ENCODE measurements around the gene SMPX. TPM values are rescaled to one million over a fixed set of nuclear protein-coding genes. Genes with fewer than 3 reads are reported as not detected.

SMPX gene
- total and polyA plus RNA-seq, 2 experiments from 2014 or later = not detected

DNA sequence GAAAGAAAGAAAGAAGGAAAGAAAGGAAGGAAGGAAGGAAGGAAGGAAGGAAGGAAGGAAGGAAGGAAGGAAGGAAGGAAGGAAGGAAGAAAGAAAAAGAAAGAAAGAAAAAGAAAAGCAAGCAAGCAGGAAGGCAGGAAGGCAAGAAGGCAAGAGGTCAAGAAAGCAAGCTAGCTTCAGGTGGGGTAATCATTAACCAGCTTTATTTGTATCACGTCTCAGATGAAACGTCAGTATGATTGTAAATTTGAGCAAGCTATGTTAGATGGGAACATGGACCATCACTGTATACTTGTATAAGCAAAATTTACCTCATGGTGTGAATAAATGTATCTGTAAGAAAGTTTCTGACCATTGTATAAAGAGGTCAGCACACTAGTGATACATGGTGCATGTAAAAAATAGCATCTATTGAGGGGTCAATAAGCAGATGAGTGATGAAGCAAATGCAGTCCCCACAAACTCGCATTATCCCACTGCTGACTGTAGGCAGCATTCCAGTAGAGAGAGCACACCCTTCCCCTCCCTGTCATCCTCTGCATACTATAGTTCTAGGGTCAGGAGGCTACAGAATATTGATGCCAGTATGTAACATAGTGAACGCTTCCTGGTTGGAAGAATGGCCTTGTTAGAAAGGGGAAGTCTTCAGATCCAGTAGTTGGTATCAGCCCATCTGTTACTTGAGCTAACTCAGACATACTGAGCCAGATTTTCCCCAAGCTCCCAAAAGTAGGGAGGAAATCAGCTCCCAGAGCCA is 83.3 kb downstream of the SMPX start:
- TF ChIP-seq ZNF331 (CRISPR knock-in tag; IDR thresholded peaks at IDR 0.05; ENCODE audit: low read depth) (no peak), ZNF114 (CRISPR knock-in tag; IDR thresholded peaks at IDR 0.05) (no peak), JUNB (IDR thresholded peaks at IDR 0.05; ENCODE audit: unreplicated experiment) (no peak), EZH2 (IDR thresholded peaks at IDR 0.05; ENCODE audit: low read depth, unreplicated experiment) (no peak)
- TF ChIP-seq, protein P1, sequence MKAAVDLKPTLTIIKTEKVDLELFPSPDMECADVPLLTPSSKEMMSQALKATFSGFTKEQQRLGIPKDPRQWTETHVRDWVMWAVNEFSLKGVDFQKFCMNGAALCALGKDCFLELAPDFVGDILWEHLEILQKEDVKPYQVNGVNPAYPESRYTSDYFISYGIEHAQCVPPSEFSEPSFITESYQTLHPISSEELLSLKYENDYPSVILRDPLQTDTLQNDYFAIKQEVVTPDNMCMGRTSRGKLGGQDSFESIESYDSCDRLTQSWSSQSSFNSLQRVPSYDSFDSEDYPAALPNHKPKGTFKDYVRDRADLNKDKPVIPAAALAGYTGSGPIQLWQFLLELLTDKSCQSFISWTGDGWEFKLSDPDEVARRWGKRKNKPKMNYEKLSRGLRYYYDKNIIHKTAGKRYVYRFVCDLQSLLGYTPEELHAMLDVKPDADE (IDR thresholded peaks at IDR 0.05) = no peak
- TF ChIP-seq, protein P2, sequence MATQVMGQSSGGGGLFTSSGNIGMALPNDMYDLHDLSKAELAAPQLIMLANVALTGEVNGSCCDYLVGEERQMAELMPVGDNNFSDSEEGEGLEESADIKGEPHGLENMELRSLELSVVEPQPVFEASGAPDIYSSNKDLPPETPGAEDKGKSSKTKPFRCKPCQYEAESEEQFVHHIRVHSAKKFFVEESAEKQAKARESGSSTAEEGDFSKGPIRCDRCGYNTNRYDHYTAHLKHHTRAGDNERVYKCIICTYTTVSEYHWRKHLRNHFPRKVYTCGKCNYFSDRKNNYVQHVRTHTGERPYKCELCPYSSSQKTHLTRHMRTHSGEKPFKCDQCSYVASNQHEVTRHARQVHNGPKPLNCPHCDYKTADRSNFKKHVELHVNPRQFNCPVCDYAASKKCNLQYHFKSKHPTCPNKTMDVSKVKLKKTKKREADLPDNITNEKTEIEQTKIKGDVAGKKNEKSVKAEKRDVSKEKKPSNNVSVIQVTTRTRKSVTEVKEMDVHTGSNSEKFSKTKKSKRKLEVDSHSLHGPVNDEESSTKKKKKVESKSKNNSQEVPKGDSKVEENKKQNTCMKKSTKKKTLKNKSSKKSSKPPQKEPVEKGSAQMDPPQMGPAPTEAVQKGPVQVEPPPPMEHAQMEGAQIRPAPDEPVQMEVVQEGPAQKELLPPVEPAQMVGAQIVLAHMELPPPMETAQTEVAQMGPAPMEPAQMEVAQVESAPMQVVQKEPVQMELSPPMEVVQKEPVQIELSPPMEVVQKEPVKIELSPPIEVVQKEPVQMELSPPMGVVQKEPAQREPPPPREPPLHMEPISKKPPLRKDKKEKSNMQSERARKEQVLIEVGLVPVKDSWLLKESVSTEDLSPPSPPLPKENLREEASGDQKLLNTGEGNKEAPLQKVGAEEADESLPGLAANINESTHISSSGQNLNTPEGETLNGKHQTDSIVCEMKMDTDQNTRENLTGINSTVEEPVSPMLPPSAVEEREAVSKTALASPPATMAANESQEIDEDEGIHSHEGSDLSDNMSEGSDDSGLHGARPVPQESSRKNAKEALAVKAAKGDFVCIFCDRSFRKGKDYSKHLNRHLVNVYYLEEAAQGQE (IDR thresholded peaks at IDR 0.05; ENCODE audit: unreplicated experiment) = no peak
- Histone ChIP-seq H3K36me3 (ENCODE audit: insufficient read depth) (no peaks in the 10 kb centered on the region), H3K27me3 (ENCODE audit: insufficient read depth) (no peaks in the 10 kb centered on the region), H3F3A (replicated peaks; ENCODE audit: low read depth) (no peaks in the 10 kb centered on the region), H3K79me2 (replicated peaks; ENCODE audit: insufficient read depth) (no peaks in the 10 kb centered on the region), H2AFZ (no peak overlapping the region), H3K27ac (ENCODE audit: low read depth) (no peak overlapping the region), H3K9me2 (ENCODE audit: insufficient read depth) (no peaks in the 10 kb centered on the region), H3K4me3 (no peak overlapping the region), H3K4me2 (no peak overlapping the region), H3K4me1 (ENCODE audit: insufficient read depth) (no peaks in the 10 kb centered on the region), H4K20me1 (replicated peaks; ENCODE audit: insufficient read depth) (no peaks in the 10 kb centered on the region)
- H3K4me3 Mint-ChIP-seq = no peak overlapping the region
- ATAC-seq = no peak
- H3K9me3 Mint-ChIP-seq = no peaks in the 10 kb centered on the region
- no peaks in the 10 kb centered on the region for H3K36me3 Mint-ChIP-seq (ENCODE audit: low read depth)
- no peak overlapping the region for H3K27ac Mint-ChIP-seq
- H3K4me1 Mint-ChIP-seq = peaks cover 12% of the 10 kb centered on the region; the same call in 2 of the 3 replicates
- DNase-seq (ENCODE audit: low spot score) = no peak
- H3K27me3 Mint-ChIP-seq (ENCODE audit: insufficient read depth, low read depth, poor library complexity) = peaks cover 4% of the 10 kb centered on the region

DNA sequence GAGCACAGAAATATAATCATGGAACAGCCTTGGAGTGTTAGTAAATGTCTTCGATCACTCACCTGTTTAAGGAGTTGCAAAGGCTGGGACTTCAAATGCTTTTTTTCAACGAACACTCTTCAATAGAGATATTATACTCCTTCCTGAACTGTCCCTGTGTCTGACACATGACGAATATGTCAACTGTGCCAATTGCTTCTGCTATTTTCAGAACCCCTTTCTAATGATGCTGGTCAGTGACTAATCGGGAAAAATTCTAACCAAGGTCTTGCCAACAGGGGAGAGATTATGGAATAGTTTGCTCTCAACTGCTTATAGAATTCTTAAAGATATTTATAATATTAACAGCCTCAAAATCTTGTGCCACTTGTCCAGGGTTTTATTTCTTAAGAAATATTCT is 91.2 kb downstream of the SMPX start:
- DNase-seq (ENCODE audit: low spot score) = no peak
- Histone ChIP-seq H3K4me2 (no peak overlapping the region), H3K4me1 (ENCODE audit: insufficient read depth) (no peaks in the 10 kb centered on the region), H3F3A (replicated peaks; ENCODE audit: low read depth) (no peaks in the 10 kb centered on the region), H2AFZ (no peak overlapping the region), H3K9me2 (ENCODE audit: insufficient read depth) (no peaks in the 10 kb centered on the region), H4K20me1 (replicated peaks; ENCODE audit: insufficient read depth) (no peaks in the 10 kb centered on the region), H3K79me2 (replicated peaks; ENCODE audit: insufficient read depth) (no peaks in the 10 kb centered on the region), H3K4me3 (no peak overlapping the region), H3K27me3 (ENCODE audit: insufficient read depth) (no peaks in the 10 kb centered on the region), H3K36me3 (ENCODE audit: insufficient read depth) (no peaks in the 10 kb centered on the region), H3K27ac (ENCODE audit: low read depth) (no peak overlapping the region)
- Mint-ChIP-seq H3K4me1 (no peaks in the 10 kb centered on the region), H3K4me3 (no peak overlapping the region), H3K27me3 (ENCODE audit: insufficient read depth, low read depth, poor library complexity) (peaks cover 2% of the 10 kb centered on the region), H3K9me3 (no peaks in the 10 kb centered on the region), H3K27ac (no peak overlapping the region), H3K36me3 (ENCODE audit: low read depth) (no peaks in the 10 kb centered on the region)
- no peak for ATAC-seq
- no peak for TF ChIP-seq ZNF331 (CRISPR knock-in tag; IDR thresholded peaks at IDR 0.05; ENCODE audit: low read depth)
- no peak for TF ChIP-seq CREB1 (CRISPR knock-in tag; IDR thresholded peaks at IDR 0.05; ENCODE audit: low read depth)
- TF ChIP-seq, protein P3, sequence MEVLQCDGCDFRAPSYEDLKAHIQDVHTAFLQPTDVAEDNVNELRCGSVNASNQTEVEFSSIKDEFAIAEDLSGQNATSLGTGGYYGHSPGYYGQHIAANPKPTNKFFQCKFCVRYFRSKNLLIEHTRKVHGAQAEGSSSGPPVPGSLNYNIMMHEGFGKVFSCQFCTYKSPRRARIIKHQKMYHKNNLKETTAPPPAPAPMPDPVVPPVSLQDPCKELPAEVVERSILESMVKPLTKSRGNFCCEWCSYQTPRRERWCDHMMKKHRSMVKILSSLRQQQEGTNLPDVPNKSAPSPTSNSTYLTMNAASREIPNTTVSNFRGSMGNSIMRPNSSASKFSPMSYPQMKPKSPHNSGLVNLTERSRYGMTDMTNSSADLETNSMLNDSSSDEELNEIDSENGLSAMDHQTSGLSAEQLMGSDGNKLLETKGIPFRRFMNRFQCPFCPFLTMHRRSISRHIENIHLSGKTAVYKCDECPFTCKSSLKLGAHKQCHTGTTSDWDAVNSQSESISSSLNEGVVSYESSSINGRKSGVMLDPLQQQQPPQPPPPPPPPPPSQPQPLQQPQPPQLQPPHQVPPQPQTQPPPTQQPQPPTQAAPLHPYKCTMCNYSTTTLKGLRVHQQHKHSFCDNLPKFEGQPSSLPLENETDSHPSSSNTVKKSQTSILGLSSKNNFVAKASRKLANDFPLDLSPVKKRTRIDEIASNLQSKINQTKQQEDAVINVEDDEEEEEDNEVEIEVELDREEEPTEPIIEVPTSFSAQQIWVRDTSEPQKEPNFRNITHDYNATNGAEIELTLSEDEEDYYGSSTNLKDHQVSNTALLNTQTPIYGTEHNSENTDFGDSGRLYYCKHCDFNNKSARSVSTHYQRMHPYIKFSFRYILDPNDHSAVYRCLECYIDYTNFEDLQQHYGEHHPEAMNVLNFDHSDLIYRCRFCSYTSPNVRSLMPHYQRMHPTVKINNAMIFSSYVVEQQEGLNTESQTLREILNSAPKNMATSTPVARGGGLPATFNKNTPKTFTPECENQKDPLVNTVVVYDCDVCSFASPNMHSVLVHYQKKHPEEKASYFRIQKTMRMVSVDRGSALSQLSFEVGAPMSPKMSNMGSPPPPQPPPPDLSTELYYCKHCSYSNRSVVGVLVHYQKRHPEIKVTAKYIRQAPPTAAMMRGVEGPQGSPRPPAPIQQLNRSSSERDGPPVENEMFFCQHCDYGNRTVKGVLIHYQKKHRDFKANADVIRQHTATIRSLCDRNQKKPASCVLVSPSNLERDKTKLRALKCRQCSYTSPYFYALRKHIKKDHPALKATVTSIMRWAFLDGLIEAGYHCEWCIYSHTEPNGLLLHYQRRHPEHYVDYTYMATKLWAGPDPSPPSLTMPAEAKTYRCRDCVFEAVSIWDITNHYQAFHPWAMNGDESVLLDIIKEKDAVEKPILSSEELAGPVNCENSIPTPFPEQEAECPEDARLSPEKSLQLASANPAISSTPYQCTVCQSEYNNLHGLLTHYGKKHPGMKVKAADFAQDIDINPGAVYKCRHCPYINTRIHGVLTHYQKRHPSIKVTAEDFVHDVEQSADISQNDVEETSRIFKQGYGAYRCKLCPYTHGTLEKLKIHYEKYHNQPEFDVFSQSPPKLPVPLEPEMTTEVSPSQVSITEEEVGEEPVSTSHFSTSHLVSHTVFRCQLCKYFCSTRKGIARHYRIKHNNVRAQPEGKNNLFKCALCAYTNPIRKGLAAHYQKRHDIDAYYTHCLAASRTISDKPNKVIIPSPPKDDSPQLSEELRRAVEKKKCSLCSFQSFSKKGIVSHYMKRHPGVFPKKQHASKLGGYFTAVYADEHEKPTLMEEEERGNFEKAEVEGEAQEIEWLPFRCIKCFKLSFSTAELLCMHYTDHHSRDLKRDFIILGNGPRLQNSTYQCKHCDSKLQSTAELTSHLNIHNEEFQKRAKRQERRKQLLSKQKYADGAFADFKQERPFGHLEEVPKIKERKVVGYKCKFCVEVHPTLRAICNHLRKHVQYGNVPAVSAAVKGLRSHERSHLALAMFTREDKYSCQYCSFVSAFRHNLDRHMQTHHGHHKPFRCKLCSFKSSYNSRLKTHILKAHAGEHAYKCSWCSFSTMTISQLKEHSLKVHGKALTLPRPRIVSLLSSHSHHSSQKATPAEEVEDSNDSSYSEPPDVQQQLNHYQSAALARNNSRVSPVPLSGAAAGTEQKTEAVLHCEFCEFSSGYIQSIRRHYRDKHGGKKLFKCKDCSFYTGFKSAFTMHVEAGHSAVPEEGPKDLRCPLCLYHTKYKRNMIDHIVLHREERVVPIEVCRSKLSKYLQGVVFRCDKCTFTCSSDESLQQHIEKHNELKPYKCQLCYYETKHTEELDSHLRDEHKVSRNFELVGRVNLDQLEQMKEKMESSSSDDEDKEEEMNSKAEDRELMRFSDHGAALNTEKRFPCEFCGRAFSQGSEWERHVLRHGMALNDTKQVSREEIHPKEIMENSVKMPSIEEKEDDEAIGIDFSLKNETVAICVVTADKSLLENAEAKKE (CRISPR knock-in tag; IDR thresholded peaks at IDR 0.05) = no peak
- no peak for TF ChIP-seq STAT1 (IDR thresholded peaks at IDR 0.05; ENCODE audit: unreplicated experiment)
- TF ChIP-seq NANOG (IDR thresholded peaks at IDR 0.05; ENCODE audit: borderline replicate concordance) = no peak
- no peak for TF ChIP-seq EZH2 (IDR thresholded peaks at IDR 0.05; ENCODE audit: low read depth, unreplicated experiment)
- TF ChIP-seq POLR2AphosphoS5 (IDR thresholded peaks at IDR 0.05; ENCODE audit: low read depth) = no peak
- no peak for TF ChIP-seq ZNF114 (CRISPR knock-in tag; IDR thresholded peaks at IDR 0.05)
